OCI-LY7 (cell line): Measurements from ENCODE around the gene CDC42BPG.

Source experiments
- CTCF ChIP-seq: fragments of 200-600 bp; sonication (generic); conservative IDR thresholded peaks from 2 replicates; pipeline ENCODE4 v1.5.1; 2014; ENCODE audit warnings: mild to moderate bottlenecking, antibody characterized with exemption, low read length, moderate library complexity, mixed read lengths
- EZH2phosphoT487 ChIP-seq: fragments of 200-600 bp; sonication (generic); IDR thresholded peaks from 2 replicates; pipeline ENCODE4 v1.6.1; 2018; ENCODE audit warnings: low read depth, borderline replicate concordance, mild to moderate bottlenecking, mixed run types, antibody characterized with exemption, low read length, moderate library complexity, mixed read lengths

GRCh38 chr11:64855596-64856304, 11.3 kb upstream of the CDC42BPG start:
- no peak for TF ChIP-seq CTCF
- TF ChIP-seq EZH2phosphoT487, result no peak
